Astrocyte of the hippocampus (primary cell): Measurements from ENCODE around the gene TESPA1.
"Not testable (repeated sequence)": the region's sequence is repeated elsewhere in the genome, so short reads cannot be mapped to it uniquely, and the experiment has no call there.

Experiments
- DNase-seq: peaks from one replicate; pipeline ENCODE4 v3.0.0; 2011; ENCODE audit warnings: low read depth, low spot score

Gene TESPA1

DNA sequence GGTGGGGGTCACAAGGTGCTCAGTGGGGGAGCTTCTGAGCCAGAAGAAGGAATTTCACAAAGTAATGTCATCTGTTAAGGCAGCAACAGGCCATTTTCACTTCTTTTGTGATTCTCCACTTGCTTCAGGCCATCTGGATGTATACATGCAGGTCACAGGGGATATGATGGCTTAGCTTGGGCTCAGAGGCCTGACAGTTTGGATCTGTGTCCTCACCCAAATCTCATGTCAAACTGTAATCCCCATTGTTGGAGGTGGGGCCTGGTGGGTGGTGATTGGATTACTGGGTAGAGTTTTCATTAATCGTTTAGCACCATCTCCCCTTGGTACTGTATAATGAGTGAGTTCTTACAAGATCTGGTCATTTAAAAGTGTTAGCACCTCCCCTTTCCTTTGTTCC, 36.4 kb downstream of the TESPA1 start:
- no peak for DNase-seq

DNA sequence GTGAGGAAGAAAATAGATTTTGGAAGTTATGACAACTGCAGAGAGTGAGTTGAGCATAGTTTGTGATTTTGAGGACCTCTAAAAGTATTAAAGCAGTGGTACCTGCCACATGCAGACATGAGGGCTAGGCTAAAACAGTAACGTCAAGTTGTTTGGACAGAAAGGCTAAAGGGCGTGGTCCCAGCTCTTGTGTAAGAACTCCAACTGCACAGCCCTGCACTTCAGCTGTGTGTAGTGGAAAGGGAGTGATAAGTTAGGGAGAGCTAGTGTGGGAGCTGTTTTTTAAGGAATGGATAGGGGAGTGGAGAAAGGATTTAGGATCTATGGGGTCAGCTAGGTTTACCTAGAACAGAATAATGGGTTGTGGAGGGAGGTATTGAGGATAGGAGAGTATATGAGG, 39.5 kb downstream of the TESPA1 start:
- DNase-seq: no peak

DNA sequence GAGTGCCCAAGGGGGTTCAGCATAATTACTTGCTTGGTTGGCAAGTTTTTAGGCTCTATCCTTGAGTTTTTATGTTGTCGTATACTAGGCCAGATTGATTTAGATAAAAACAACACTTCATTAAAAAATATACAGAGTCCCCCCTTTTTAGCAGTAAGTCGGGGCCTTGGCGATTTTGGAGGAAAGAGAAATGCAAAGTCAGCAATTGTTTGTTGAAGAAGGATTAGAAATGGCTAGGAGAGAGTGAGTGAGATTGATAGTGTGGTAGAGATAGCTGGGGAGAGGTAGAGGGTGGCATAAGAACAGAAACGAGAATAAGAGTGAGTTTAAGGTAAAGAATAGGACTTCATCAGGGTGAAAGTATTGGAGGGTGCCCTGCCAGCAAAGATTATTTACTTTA, 41.3 kb downstream of the TESPA1 start:
- DNase-seq: not testable (repeated sequence)

DNA sequence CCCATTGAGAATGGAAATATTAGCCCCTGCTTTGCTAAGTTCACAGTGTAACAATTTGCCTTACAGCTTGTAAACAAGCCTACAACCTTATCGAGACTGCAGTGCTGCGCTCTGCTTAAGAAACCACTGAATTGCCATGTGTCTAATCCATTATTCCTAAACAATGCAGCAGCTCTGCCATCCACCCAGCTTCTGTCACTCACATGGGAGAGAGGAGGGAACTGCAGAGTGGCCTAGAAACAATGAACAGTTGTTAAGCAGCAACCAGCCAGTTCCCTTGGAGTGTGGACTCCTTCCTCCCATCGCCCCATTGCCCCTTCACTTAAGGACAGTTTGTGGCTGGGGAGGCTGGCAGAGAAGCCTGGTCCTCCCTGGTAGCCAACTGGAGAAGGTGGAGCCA, 42.9 kb downstream of the TESPA1 start:
- peak; percentile 15 for DNase-seq

DNA sequence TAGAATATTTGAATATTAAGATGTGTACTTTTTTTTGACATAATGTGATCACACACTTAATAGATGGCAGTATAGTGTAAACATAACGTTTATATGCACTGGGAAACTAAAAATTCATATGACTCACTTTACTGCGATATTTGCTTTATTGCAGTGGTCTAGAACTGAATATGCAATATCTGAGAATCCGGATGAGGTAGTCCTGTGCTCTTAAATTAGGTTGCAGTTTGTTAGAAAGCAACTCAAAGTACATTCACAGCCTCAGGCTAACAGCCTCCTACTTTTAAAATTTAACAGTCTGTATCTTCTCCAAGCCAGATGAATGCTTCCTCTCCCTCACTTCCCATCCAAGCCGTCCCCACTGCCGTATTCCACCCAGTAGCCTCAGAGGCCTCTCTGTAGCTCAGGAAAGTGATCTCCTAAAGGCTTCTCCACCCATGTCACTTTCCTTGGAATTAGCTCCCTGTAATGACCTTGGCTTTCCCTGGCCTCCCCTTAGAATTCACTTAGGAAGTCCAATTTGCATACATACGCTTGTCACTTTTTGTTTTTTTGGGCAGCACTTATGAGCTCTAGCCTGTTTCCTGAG, 43.7 kb downstream of the TESPA1 start:
- no peak for DNase-seq

DNA sequence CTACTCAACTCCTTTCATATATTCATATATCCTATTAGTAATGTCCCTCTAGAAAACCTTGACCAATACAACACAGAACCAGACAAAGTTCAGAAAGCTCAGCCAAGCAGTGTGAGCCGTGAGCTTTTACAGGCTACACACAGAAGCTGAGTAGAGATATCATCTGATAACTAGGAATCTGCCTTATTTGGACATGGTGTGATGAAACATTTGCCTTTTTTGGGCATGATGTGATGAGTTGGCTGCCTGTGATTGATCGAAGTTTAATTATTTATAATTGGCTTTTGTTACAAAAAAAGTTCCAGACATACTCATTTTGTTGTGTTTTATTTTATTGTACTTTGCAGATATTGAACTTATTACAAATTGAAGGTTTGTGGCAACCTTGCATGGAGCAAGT, 46.6 kb downstream of the TESPA1 start:
- no peak for DNase-seq

DNA sequence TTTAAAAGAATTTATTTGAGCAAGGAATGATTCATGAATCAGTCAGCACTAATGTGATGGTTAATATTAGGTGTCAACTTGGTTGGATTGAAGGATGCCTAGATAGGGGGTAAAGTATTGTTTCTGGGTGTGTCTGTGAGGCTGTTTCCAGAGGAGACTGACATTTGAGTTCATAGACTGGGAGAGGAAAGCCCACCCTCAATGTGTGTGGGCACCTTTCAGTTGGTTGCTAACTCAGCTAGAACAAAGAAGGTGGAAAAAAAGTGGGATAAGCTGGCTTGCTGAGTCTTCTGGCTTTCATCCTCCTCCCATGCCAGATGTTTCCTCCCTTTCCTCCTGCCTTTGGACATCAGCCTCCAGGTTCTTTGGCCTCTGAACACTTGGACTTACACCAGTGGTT, 47.2 kb downstream of the TESPA1 start:
- DNase-seq: no peak

DNA sequence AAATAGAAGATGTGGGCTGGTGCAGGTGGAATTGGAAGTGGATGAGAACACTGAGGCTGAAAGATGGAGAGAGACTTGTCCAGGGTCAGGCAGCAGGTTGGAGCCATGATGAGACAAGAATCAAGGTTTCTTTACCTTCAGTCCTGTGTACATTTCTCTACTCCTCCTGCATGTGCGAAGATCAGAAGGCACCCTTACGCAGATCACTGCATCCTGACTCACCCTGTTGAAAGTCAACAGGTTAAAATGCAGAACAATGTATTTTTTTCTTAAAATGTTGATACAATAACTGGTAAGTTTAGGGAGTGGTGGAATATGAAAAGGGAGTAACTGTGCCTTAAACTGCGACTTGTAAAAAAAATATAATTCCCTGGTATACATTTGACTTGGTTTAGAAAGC, 47.8 kb downstream of the TESPA1 start:
- DNase-seq: no peak

DNA sequence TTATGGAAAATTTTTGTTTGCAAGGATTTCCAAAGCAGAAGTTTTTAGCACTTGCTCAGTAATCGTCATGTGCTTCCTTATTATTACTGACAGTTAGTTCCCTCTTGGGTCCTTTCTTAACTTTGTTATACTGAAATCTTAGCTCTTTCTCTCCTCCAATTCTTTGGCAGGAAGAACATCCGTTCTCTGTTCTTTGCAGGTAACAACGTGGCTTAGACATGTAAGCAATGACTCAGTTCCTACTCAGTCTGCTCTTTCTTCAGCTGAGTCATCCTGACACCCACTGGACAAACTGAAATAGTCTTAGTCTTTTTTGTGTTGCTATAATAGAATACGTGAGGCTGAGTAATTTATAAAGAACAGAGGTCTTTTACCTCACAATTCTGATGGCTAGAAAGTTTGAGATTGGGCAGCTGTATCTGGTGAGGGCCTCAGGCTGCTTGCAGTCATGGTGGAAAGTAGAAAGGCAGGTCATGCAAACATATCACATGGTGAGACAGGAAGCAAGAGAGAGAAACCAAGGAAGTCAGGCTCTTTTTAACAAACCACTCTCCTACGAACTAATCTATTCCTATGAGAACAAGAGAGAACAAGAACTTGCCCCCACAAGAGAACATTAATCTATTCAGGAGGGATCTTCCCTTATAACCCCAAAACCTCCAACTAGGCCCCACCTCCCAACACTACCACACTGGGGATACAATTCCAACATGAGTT, 49.2 kb downstream of the TESPA1 start:
- DNase-seq: peak; percentile 79

DNA sequence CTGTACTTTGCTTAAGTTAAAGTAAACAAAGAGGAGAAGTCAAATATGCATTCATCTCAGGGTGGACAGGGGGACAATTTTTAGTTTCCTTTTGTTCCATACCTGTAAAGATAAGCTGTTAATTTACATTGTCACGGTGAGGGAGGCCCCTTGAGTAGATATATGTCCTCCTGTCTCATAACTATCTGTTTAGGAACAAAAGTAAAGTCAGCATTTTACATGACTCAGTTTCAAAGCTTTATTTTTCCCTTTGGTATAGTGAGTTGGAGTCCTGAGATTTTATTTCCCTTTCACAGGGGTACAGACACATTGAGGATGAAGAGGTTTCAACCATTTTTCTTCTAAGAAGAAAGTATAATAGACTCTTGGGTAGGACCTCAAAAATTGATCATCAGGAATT, 50.1 kb downstream of the TESPA1 start:
- DNase-seq: no peak

DNA sequence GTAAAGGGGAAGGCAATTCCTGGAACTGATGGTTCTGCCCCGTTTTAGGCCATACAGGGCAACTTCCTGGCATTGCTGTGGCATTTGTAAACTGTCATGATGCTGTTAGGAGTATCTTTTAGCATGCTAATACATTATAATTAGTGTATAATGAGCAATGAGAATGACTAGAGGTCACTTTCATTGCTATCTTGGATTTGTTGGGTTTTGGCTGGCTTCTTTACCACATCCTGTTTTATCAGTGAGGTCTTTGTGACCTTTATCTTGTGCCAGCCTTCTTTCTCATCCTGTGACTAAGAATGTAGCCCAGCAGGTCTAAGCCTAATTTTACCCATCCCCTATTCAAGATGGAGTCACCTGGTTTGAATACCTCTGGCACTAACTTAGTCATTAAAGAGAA, 51.2 kb downstream of the TESPA1 start:
- DNase-seq: peak; percentile 23

DNA sequence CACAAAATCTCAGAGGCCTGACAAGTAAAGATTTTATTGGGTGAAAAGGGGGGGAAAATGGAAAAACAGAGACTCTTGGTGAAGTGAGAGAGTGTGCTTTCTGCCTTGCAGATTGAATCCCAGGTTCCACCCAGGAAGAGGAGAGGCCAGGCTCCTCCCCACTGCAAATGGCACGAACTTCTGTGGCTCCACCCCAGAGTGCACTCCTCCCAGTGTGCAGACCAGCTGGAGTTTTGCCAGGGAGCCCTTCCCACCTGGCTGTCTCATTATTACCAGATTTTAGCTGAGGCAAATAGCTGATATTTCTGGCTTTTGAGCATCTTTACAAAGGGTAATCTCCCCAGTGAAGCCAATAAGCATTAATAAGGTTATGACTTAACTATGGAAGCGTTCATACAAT, 51.9 kb downstream of the TESPA1 start:
- no peak for DNase-seq

DNA sequence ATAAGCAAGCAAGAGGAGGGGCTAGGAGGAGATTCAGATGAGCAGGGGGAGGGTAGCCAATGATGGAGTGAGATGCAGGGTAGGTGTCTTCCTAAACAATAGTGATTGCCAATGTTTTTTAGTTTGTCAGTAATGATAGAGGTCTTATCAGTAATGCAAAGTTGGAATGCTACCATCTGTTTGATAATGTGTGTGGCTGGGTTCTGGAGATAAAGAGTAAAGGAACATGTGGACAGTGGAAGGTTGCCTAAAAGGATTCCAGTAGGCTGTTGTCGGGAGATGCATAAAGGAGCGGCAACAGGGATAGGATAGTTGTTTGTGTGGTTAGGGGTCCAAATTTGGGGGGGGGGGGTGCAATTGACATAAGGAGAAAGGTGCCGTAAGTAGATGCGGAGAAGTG, 52.5 kb downstream of the TESPA1 start:
- DNase-seq: no peak

DNA sequence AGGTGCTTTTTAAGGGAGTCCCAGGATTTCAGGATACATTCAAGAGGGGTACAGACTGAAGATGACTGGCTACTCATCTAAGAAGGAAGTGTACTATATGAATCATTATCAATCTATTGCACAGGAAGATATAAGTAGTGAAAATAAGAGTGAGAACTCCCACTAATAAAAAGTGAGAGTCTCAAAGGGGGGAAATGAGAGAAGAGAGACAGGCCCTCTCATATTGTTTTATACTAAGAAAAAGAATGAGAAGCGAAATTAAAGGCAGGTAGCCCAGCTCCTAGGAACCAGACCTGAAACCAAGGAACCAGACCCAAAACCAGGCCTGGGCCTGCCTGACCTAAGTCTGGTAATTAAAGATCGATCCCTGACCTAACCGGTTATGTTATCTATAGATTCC, 54.6 kb downstream of the TESPA1 start:
- no peak for DNase-seq

DNA sequence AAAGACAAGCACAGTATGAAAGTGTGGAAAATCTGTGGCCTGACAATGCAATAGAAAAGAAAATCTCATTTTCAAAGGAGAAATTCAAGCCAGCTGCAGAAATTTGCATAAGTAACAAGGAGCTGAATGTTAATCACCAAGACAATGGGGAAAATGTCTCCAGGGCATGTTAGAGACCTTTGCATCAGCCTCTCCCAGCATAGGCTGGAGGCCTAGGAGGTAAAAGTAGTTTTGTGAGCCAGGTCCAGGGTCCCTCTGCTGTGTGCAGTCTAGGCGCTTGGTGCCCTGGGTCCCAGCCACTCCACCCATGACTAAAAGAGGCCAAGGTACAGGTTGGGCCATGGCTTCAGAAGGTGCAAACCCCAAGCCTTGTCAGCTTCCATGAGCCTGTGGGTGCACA, 58.3 kb downstream of the TESPA1 start:
- DNase-seq: no peak

DNA sequence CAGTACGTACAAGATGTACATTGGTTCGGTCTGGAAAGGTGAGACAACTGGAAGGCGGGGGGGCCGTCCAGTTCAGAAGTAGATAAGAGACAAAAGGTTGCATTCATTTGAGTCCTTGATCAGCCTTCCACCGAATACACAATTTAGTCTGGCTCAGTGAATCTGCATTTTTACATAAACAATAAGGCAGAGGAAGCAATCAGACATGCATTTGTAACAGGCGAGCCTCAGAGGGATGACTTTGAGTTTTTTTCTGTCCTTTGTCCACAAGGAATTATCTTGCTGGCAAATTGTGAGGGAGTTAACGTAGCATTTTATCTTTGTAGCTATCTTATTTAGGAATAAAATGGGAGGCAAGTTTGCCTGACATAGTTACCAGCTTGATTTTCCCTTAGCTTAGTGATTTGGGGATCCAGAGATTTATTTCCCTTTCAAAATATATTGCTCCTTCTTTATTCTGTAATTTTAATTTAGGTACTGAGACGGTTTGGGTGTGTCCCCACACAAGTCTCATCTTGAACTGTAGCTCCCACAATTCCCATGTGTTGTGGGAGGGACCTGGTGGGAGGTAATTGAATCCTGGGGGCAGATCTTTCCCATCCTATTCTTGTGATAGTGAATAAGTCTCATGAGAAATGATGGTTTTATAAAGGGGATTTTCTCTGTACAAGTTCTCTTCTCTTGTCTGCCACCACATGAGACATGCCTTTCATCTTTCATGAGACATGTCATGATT, 59.4 kb downstream of the TESPA1 start:
- DNase-seq: no peak

DNA sequence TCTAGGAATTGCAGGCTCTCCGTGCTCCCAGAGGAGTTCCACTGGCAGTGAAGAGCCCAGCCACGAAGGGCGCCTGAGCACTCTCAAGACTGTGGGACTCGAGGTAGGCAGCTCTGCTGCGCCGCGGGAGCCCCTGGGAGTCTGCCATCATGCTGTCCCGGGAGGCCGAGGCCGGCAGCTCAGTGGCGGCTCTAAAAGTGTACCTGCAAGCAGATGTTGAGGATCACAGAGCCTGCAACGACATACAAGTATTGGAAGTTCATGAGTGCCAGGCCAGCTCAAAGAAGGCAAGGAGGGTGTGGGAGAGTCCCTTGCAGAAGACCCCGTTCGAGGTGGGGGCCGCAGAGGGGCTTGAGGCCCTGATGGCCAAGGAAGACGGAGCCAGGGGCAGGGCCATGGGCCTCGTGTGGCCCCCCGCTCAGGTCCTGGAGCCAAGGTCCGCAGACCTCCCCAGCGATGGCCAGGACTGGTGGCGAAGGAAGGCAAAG, 67.5 kb downstream of the TESPA1 start:
- no peak for DNase-seq
